ENCODE results near the gene TRPV6.

DNA sequence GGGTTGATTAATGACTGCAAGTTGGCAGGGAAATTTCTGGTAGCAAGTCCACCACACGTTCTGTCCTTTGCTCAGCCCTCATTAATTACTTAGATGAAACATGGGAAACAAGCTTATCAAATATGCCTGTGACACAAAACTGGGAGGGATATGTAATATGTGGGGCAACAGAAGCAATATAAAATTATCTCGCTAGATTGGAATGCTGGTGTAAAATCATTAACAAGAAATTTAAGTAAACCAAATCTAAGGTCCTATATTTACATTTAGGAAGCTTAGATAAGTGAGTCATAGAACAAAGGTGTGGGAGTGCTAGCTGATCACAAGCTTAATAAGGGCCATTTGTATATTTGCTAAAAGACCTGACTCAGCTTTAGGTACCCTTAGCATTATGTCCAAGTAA lies 24.5 kb upstream of the TRPV6 start:
- TF ChIP-seq, protein P1, sequence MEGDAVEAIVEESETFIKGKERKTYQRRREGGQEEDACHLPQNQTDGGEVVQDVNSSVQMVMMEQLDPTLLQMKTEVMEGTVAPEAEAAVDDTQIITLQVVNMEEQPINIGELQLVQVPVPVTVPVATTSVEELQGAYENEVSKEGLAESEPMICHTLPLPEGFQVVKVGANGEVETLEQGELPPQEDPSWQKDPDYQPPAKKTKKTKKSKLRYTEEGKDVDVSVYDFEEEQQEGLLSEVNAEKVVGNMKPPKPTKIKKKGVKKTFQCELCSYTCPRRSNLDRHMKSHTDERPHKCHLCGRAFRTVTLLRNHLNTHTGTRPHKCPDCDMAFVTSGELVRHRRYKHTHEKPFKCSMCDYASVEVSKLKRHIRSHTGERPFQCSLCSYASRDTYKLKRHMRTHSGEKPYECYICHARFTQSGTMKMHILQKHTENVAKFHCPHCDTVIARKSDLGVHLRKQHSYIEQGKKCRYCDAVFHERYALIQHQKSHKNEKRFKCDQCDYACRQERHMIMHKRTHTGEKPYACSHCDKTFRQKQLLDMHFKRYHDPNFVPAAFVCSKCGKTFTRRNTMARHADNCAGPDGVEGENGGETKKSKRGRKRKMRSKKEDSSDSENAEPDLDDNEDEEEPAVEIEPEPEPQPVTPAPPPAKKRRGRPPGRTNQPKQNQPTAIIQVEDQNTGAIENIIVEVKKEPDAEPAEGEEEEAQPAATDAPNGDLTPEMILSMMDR (IDR thresholded peaks at IDR 0.05), result no peak
- TF ChIP-seq EZH2phosphoT487 (IDR thresholded peaks at IDR 0.05) (no peak), EZH2 (IDR thresholded peaks at IDR 0.05) (no peak)
